K562 (cell line): ENCODE results near the gene SPEG. TPM values are rescaled to one million over a fixed set of nuclear protein-coding genes. Genes with fewer than 3 reads are reported as not detected.
A peak's percentile ranks its signal among the peaks of the same experiment; 100 is the strongest.

Experiments
- BCOR ChIP-seq: fragments of 450-650 bp; IDR thresholded peaks from 2 replicates; pipeline ENCODE4 v1.6.1; 2016
- DDX20 ChIP-seq: fragments of 450-650 bp; IDR thresholded peaks from 2 replicates; pipeline ENCODE4 v1.6.1; 2016; ENCODE audit warnings: missing genetic modification characterization, low read depth, mild to moderate bottlenecking, missing compliant biosample characterization, moderate library complexity
- MCM3 ChIP-seq: fragments of 450-650 bp; IDR thresholded peaks from 2 replicates; pipeline ENCODE4 v1.6.1; 2016
- MECOM ChIP-seq: fragments of 250-450 bp; sonication (Bioruptor Pico); IDR thresholded peaks from 2 replicates; pipeline ENCODE4 v1.8.0; 2022; ENCODE audit warnings: inconsistent platforms
- MYBL2 ChIP-seq, 2 experiments: fragments of 450-650 bp in 1 of 2; sonication (generic) in 1 of 2; formaldehyde crosslinking in 1 of 2; IDR thresholded peaks; 2 replicates each; pipeline versions ENCODE4 v1.6.1 to v1.8.1; 2017 to 2022; ENCODE audit warnings: borderline replicate concordance in 1 of 2, inconsistent platforms in 1 of 2, low read depth in 1 of 2, mild to moderate bottlenecking in 1 of 2, missing genetic modification reagents in 1 of 2, moderate library complexity in 1 of 2
- MYC ChIP-seq, 2 experiments: fragments of 250-450 bp in 1 of 2; sonication (Bioruptor Pico) in 1 of 2; IDR thresholded peaks; 2 replicates each; pipeline versions ENCODE4 v1.5.1 to v1.6.1; 2012 to 2021; ENCODE audit warnings: low read depth in 2 of 2, borderline replicate concordance in 1 of 2, improper control_type of control experiment in 1 of 2, low read length in 1 of 2, mild to moderate bottlenecking in 1 of 2, moderate library complexity in 1 of 2
- NELFE ChIP-seq: IDR thresholded peaks from 2 replicates; pipeline ENCODE4 v1.6.1; 2011; ENCODE audit warnings: mild to moderate bottlenecking; ENCODE audit not compliant: insufficient read depth, insufficient read length
- NEUROD1 ChIP-seq: fragments of 150-350 bp; IDR thresholded peaks from 2 replicates; pipeline ENCODE4 v1.6.1; 2014; ENCODE audit warnings: borderline replicate concordance, low read length, low read depth; ENCODE audit not compliant: partially characterized antibody
- PHF21A ChIP-seq: fragments of 450-650 bp; IDR thresholded peaks from 2 replicates; pipeline ENCODE4 v1.6.1; 2017; ENCODE audit warnings: low read depth, borderline replicate concordance
- POLR2B ChIP-seq: fragments of 450-650 bp; IDR thresholded peaks from 2 replicates; pipeline ENCODE4 v1.6.1; 2018; ENCODE audit warnings: low read depth; ENCODE audit not compliant: partially characterized antibody
- POLR2G ChIP-seq: fragments of 200-400 bp; formaldehyde crosslinking; IDR thresholded peaks from 2 replicates; pipeline ENCODE4 v1.6.1; 2017; ENCODE audit warnings: low read depth, mild to moderate bottlenecking, antibody characterized with exemption, low read length, moderate library complexity
- PRMT5 ChIP-seq: sonication (generic); formaldehyde crosslinking; IDR thresholded peaks from 2 replicates; pipeline ENCODE4 v1.5.0; 2020; ENCODE audit warnings: missing genetic modification reagents
- PRPF4 ChIP-seq: fragments of 200-400 bp; formaldehyde crosslinking; IDR thresholded peaks from one replicate; pipeline ENCODE4 v1.6.1; 2017; ENCODE audit warnings: low read length, low read depth, mild to moderate bottlenecking; ENCODE audit not compliant: insufficient read depth, poor library complexity, severe bottlenecking
- PURB ChIP-seq: sonication (generic); formaldehyde crosslinking; IDR thresholded peaks from 2 replicates; pipeline ENCODE4 v1.9.0; 2021; ENCODE audit warnings: low read depth, mild to moderate bottlenecking, missing genetic modification reagents
- TGIF2 ChIP-seq: sonication (generic); formaldehyde crosslinking; IDR thresholded peaks from 2 replicates; pipeline ENCODE4 v1.8.1; 2022; ENCODE audit warnings: mild to moderate bottlenecking, missing genetic modification reagents, moderate library complexity
- ZNF217 ChIP-seq: sonication (generic); formaldehyde crosslinking; IDR thresholded peaks from 2 replicates; pipeline ENCODE4 v1.8.0; 2022; ENCODE audit warnings: mild to moderate bottlenecking, missing genetic modification reagents
- polyA plus RNA-seq, 8 experiments: library from polyadenylated mRNA; depleted of rRNA in 4 of 8; stranded (reverse) in 5 of 8; unstranded in 3 of 8; fragments of >200 nt; fragmentation: Nextera tagmentation in 2 of 8; fragmentation: Illumina TruSeq in 1 of 8; extraction: Ambion mirVana in 2 of 8; extraction: Trizol in 1 of 8; gene quantifications; 2 replicates each; pipeline versions ENCODE4 v1.2.1 to v1.2.3, GENCODE V29; 2011 to 2014; ENCODE audit warnings: inconsistent platforms in 1 of 8, missing spikeins in 1 of 8
- total RNA-seq, 7 experiments: library from RNA; depleted of rRNA in 6 of 7; stranded (reverse); fragments of >200 nt in 6 of 7; fragmentation: Illumina TruSeq in 2 of 7; extraction: Trizol in 2 of 7; gene quantifications; 2 replicates each; pipeline versions ENCODE4 v1.2.1 to v1.2.3, GENCODE V29; 2011 to 2021; ENCODE audit warnings: low replicate concordance in 1 of 7
- TF ChIP-seq, protein P1 (sequence below): fragments of 250-450 bp; sonication (Bioruptor Pico); IDR thresholded peaks from 2 replicates; pipeline ENCODE4 v1.4.0; 2020
- TF ChIP-seq, protein P2 (sequence below): fragments of 450-650 bp; IDR thresholded peaks from 2 replicates; pipeline ENCODE4 v1.6.1; 2014; ENCODE audit warnings: low read depth, mild to moderate bottlenecking, moderate library complexity, borderline replicate concordance

The SPEG gene
- total and polyA plus RNA-seq, 9 of the 15 experiments (the other 6 are each of a cell fraction or from before 2014, with no cell fraction given), result 0.49 to 8.7 (median 3.0) TPM

DNA sequence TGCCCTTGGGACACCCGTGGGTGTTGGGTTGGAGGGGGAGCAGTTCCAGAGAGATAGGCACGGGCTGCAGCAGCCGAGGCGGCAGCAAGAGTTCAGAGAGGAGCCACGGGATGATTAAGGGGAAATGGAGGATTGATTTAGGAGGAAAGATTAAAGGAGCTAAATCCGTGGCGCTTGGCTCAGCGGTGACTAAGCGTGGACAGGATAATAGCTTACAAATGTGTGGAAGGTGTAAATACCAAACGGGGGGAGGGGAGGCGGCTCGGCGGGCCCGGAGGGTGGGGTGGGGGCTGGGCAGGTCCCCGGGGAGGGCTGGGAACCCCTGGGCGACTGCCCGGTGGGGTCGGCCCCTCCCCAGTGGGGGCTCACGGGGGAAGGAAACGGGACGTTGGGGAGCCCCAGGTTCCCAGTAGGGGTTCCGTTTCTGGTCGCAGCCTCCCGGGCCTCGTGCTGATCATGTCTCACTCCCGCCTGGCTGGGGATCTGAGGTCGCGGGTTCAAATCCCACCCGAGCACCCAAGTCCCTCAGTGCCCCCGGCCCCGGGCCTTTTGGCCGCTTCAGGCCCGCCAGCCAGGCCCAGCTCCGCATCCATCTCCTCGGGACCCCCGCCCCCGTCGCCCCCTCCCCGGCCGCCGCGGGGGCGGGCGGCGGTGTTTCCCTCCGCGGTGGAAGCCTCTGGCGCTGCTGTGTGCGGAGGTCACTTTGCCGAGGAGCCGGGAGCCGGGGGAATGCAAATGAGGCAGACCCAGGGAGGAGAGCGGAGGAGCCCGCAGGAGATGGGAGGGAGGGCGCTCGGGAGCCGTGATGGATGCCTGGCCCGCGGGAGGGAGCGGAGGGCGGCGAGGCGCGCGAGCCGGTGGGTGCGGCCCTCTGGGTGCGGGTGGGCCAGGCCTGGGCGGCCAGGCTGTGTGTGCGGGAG is 87.7 kb downstream of the SPEG start (continued):
- TF ChIP-seq POLR2B (no peak), ZNF217 (CRISPR knock-in tag) (no peak), PRPF4 (no peak), PURB (CRISPR knock-in tag) (no peak), MYBL2 (IDR thresholded peaks at IDR 0.05; ENCODE audit: low read depth) (no peak), MYBL2 (CRISPR knock-in tag; IDR thresholded peaks at IDR 0.05; ENCODE audit: borderline replicate concordance) (no peak), POLR2G (peak; percentile 81), MCM3 (no peak), MYC (IDR thresholded peaks at IDR 0.05; ENCODE audit: low read depth, low read length) (0 out of 2 replicates have a peak, but pooled peaks have one; percentile 23), MYC (CRISPR knock-in tag; IDR thresholded peaks at IDR 0.05; ENCODE audit: borderline replicate concordance, low read depth) (no peak), DDX20 (tag) (no peak), NEUROD1 (no peak), PHF21A (0 out of 2 replicates have a peak, but pooled peaks have one; percentile 20), NELFE (no peak), PRMT5 (no peak), MECOM (CRISPR knock-in tag) (no peak), BCOR (no peak), TGIF2 (CRISPR knock-in tag) (no peak)
- TF ChIP-seq, protein P1, sequence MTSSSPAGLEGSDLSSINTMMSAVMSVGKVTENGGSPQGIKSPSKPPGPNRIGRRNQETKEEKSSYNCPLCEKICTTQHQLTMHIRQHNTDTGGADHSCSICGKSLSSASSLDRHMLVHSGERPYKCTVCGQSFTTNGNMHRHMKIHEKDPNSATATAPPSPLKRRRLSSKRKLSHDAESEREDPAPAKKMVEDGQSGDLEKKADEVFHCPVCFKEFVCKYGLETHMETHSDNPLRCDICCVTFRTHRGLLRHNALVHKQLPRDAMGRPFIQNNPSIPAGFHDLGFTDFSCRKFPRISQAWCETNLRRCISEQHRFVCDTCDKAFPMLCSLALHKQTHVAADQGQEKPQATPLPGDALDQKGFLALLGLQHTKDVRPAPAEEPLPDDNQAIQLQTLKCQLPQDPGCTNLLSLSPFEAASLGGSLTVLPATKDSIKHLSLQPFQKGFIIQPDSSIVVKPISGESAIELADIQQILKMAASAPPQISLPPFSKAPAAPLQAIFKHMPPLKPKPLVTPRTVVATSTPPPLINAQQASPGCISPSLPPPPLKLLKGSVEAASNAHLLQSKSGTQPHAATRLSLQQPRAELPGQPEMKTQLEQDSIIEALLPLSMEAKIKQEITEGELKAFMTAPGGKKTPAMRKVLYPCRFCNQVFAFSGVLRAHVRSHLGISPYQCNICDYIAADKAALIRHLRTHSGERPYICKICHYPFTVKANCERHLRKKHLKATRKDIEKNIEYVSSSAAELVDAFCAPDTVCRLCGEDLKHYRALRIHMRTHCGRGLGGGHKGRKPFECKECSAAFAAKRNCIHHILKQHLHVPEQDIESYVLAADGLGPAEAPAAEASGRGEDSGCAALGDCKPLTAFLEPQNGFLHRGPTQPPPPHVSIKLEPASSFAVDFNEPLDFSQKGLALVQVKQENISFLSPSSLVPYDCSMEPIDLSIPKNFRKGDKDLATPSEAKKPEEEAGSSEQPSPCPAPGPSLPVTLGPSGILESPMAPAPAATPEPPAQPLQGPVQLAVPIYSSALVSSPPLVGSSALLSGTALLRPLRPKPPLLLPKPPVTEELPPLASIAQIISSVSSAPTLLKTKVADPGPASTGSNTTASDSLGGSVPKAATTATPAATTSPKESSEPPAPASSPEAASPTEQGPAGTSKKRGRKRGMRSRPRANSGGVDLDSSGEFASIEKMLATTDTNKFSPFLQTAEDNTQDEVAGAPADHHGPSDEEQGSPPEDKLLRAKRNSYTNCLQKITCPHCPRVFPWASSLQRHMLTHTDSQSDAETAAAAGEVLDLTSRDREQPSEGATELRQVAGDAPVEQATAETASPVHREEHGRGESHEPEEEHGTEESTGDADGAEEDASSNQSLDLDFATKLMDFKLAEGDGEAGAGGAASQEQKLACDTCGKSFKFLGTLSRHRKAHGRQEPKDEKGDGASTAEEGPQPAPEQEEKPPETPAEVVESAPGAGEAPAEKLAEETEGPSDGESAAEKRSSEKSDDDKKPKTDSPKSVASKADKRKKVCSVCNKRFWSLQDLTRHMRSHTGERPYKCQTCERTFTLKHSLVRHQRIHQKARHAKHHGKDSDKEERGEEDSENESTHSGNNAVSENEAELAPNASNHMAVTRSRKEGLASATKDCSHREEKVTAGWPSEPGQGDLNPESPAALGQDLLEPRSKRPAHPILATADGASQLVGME (CRISPR knock-in tag), result no peak
- TF ChIP-seq, protein P2, sequence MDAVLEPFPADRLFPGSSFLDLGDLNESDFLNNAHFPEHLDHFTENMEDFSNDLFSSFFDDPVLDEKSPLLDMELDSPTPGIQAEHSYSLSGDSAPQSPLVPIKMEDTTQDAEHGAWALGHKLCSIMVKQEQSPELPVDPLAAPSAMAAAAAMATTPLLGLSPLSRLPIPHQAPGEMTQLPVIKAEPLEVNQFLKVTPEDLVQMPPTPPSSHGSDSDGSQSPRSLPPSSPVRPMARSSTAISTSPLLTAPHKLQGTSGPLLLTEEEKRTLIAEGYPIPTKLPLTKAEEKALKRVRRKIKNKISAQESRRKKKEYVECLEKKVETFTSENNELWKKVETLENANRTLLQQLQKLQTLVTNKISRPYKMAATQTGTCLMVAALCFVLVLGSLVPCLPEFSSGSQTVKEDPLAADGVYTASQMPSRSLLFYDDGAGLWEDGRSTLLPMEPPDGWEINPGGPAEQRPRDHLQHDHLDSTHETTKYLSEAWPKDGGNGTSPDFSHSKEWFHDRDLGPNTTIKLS, result no peak
